ENCODE measurements around the gene UBC.
"Not testable (repeated sequence)": the region's sequence is repeated elsewhere in the genome, so short reads cannot be mapped to it uniquely, and the experiment has no call there.

Gene UBC

GRCh38 chr12:124883263-124884130 lies 31.0 kb downstream of the UBC start:
- peak; percentile 35 for DNase-seq

DNA sequence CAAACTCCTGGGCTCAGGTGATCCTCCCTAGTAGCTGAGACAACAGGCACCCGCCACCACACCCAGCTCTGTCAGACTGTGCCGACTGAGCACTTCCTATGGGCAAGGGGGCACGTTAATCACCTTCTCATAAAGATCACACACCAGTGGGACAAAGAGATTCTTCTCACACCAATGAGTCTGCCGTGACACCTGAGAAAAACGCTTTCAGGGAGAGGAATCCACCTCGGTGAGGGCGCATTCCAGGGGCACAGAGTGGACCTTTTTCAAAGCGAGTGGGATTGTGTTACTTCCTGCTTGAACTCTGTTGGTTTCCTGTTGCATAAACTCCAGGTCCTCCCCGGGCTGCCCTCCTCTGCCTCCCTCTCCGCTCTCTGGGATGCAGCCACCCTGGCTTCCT lies 33.3 kb downstream of the UBC start:
- DNase-seq = no peak

- not testable (repeated sequence) for DNase-seq
Observed at GRCh38 chr12:124880335-124880734, 34.1 kb downstream of the UBC start.

GRCh38 chr12:124878795-124879516 lies 35.5 kb downstream of the UBC start:
- DNase-seq = no peak

GRCh38 chr12:124877423-124877822 lies 37.0 kb downstream of the UBC start:
- DNase-seq = no peak

- no peak for DNase-seq
Observed at GRCh38 chr12:124876171-124876570, 38.3 kb downstream of the UBC start.

DNA sequence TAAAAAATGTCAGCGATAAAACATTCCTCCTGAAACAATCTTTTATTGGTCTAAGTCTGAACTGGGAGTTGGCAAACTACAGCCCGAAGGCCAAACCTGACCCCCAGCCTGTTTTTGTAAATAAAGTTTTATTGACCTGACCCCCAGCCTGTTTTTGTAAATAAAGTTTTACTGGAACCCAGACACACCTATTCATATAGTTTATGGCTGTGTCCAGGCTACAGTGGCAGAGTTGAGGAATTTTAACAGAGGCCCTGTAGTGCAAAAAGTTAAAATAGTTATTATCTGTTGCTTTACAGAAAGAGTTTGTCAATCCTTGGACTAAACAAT lies 38.7 kb downstream of the UBC start:
- no peak for DNase-seq

DNA sequence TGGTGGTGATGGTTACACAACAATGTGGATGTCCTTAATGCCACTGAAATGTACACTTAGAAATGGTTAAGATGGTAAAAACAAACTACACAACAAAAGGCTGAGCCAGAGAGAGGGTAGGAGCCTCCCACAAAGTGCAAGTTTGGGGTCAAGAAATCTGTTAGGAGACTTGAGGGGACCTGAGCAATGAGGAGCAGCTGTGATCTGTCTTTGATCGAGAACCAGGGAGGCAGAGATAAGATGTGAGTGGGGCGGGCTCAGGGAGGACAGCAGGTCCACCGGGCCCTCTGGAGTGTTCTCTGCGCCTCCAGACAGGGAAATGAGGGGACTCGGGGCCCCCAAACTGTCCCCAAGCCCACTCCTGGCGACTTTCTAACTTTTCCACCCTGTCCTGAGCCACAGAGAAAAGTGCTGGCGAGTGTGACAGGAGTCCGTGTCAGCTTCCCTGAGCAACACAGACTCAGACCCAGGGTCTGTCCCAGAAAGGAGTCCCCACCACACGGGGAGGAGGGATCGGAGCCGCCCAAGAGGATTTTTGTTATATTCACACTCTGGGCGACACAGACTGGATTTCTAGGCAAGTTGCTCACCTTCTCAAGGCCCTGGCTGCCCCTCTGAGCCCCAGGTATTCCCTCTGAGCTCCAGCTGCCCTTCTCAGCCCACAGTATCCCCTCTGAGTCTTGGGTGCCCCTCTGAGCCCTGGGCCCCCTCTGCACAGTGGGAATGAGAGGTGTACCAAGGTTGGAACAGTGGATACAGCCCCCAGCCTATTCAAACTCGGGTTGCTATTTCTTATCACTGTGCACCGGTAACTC lies 39.3 kb downstream of the UBC start:
- no peak for DNase-seq

DNA sequence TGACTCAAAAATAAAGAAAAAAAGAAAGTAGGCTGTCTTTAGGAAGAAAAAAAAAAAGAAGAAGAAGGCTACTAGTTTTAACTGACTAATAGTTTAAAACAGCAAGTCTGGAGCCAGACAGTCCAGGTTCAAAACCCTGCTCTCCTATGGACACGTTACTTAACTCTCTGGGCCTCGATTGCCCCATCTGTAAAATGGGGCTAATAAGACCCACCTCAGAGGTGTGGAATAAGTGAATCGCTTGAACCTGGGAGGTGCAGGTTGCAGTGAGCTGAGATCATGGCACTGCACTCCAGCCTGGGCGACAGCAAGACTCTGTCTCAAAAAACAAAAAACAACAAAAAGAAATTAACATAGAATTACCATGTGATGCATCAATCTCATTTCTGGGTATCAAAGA lies 40.3 kb downstream of the UBC start:
- no peak for DNase-seq

- DNase-seq = no peak
Observed at GRCh38 chr12:124872068-124872719, 42.3 kb downstream of the UBC start.

- DNase-seq = no peak
Observed at GRCh38 chr12:124871297-124871696, 43.2 kb downstream of the UBC start.

DNA sequence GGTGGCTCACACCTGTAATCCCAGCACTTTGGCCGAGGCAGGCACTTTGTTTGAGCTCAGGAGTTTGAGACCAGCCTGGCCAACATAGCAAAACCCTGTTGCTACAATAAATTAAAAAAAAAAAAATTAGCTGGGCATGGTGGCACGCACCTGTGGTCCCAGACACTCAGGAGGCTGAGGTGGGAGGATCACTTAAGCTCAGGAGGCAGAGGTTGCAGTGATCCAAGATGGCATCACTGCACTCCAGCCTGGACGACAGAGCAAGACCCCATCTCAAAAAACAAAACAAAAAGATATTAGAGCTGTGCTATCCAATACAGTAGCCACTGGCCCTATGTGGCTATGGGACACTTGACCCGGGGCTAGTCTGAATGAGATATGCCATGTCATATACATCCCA lies 43.9 kb downstream of the UBC start:
- DNase-seq = no peak

GRCh38 chr12:124869059-124869665 lies 45.3 kb downstream of the UBC start:
- no peak for DNase-seq

DNA sequence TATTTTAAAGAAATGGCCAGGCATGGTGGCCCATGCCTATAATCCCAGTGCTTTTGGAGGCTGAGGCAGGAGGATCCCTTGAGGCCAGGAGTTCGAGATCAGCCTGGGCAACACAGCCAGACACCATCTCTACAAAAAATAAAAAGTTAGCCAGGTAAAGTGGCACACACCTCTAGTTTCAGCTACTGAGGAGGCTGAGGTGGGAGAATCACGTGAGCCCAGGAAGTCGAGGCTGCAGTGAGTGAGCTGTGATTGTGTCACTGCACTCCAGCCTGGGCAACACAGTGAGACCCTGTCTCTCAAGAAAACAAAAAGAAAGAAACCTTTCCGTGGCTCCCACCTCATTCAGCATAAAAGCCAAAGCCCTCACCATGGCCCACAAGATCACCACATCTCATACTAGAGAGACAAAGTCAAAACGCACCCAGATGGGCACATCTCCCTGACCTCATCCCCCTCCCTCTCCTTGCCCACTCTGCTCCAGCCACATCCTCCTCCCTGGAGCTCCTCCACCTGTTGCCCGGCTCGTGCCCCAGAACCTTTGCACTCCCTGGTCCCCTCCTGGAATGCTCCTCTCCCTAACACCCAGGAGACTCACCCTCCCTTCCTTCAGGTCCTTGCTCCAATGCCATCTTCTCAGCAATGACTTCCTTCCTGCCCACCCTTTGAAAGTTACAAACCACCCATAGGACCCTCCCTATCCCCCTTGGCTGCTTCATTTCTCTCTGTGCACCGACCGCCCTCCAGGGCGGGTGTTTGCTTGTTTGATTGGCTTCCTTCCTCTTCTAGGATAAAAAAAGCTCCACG lies 46.0 kb downstream of the UBC start:
- DNase-seq = no peak

- DNase-seq = no peak
Observed at GRCh38 chr12:124867401-124867930, 47.0 kb downstream of the UBC start.

GRCh38 chr12:124866883-124867400 lies 47.5 kb downstream of the UBC start:
- DNase-seq = no peak

GRCh38 chr12:124866195-124866882 lies 48.1 kb downstream of the UBC start:
- no peak for DNase-seq

GRCh38 chr12:124865728-124866127 lies 48.7 kb downstream of the UBC start:
- no peak for DNase-seq

DNA sequence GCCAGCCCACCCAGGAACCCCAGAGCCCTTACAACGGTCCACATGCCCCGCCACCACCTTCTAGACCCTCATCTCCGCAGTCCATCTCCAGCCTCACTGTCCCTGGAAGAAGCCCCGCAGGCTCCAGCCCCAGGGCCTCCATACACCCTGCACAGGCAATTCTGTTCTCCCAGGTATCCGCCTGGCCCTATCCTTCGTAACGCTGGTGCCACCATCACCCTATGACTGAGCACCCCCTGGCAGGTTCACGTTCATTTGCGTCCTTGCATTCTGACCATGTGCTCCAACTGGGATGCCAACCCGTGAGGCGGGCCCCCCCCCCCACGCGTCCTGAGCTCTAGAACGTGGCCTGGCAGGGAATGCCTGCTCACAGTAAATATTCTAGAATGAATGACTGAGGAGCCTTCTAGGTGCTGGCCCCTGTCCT lies 50.1 kb downstream of the UBC start:
- DNase-seq = no peak
